ENCODE results near the gene UNC13D.

GRCh38 chr17:75834279-75834920 lies 9.8 kb downstream of the UNC13D start:
- no peak for TF ChIP-seq POLR2A (IDR thresholded peaks at IDR 0.05; ENCODE audit: low read depth, low read length)
- no peak for TF ChIP-seq POLR2AphosphoS5 (IDR thresholded peaks at IDR 0.05; ENCODE audit: low read depth, low read length)
- no peak for TF ChIP-seq TAF1 (IDR thresholded peaks at IDR 0.05; ENCODE audit: low read depth, low read length)
- TF ChIP-seq PAX5 (IDR thresholded peaks at IDR 0.05; ENCODE audit: insufficient read depth, low read length, severe bottlenecking): no peak
- TF ChIP-seq SPI1 (IDR thresholded peaks at IDR 0.05; ENCODE audit: low read depth, low read length): no peak
